ENCODE data around the gene UBTD1. TPM values are rescaled to one million over a fixed set of nuclear protein-coding genes. Genes with fewer than 3 reads are reported as not detected.

UBTD1 gene
- total RNA-seq, 1 experiment from 2014 or later, result 19.0 TPM

GRCh38 chr10:97503406-97503805, 4.7 kb downstream of the UBTD1 start:
- Histone ChIP-seq H4K5ac (ENCODE audit: insufficient read length, low read depth, low read length) (no peak overlapping the region), H3K27ac (ENCODE audit: insufficient read length, low read depth, low read length) (no peak overlapping the region), H3K4me1 (ENCODE audit: insufficient read depth, low read length) (no peaks in the 10 kb centered on the region), H3K23me2 (ENCODE audit: insufficient read length, low read depth, low read length, poor library complexity, severe bottlenecking) (peaks cover 7% of the 10 kb centered on the region), H3K14ac (ENCODE audit: insufficient read depth, low read length) (no peak overlapping the region), H2BK20ac (ENCODE audit: low read depth, low read length, poor library complexity, severe bottlenecking) (no peak overlapping the region), H2AK5ac (ENCODE audit: insufficient read length, low read length) (no peak overlapping the region), H3K27me3 (ENCODE audit: insufficient read depth, low read length) (peaks cover 9% of the 10 kb centered on the region; the same call in 1 of the 2 replicates), H3K79me1 (ENCODE audit: insufficient read depth, low read depth, low read length, poor library complexity, severe bottlenecking) (no peaks in the 10 kb centered on the region), H4K8ac (replicated peaks; ENCODE audit: insufficient read length, low read depth, low read length) (no peak overlapping the region), H2BK12ac (ENCODE audit: insufficient read length, low read depth, low read length) (no peak overlapping the region), H3K9ac (ENCODE audit: extremely low read depth, insufficient read length, low read length) (no peak overlapping the region), H4K91ac (ENCODE audit: insufficient read length, low read depth, low read length) (no peak overlapping the region), H3K79me2 (ENCODE audit: insufficient read depth, low read length) (peaks cover 1% of the 10 kb centered on the region; the same call in 1 of the 2 replicates), H2BK15ac (ENCODE audit: low read depth, low read length) (no peak overlapping the region), H2AFZ (ENCODE audit: low read length) (no peak overlapping the region), H3K56ac (ENCODE audit: insufficient read length, low read depth, low read length) (no peak overlapping the region), H3K4ac (ENCODE audit: low read depth, low read length) (no peak overlapping the region), H3K23ac (ENCODE audit: insufficient read length, low read depth, low read length) (no peak overlapping the region), H3T11ph (ENCODE audit: low read length) (no peak overlapping the region), H3K18ac (ENCODE audit: insufficient read length, low read depth, low read length) (no peak overlapping the region), H4K20me1 (ENCODE audit: control insufficient read depth, insufficient read depth, insufficient read length) (no peaks in the 10 kb centered on the region), H3K4me2 (ENCODE audit: insufficient read depth, insufficient read length, low read length) (no peak overlapping the region), H2BK120ac (ENCODE audit: low read depth, low read length, poor library complexity, severe bottlenecking) (no peak overlapping the region), H2BK5ac (ENCODE audit: insufficient read length, low read length) (no peak overlapping the region), H3K9me3 (ENCODE audit: control insufficient read depth, low read depth, low read length) (no peaks in the 10 kb centered on the region)
- Mint-ChIP-seq H3K27me3 (ENCODE audit: low read depth) (peaks cover 23% of the 10 kb centered on the region), H3K36me3 (ENCODE audit: insufficient read depth in 1 of 3, low read depth in 3 of 3) (no peaks in the 10 kb centered on the region; a peak in 2 of 7 replicates), H3K4me3 (no peak overlapping the region), H3K9me3 (no peaks in the 10 kb centered on the region), H3K4me1 (peaks cover 17 to 23% of the 10 kb centered on the region in 2 experiments), H3K27ac (no peak overlapping the region; a peak in 1 of 7 replicates)
- TF ChIP-seq CTCF (conservative IDR thresholded peaks at IDR 0.05), result no peak
- no CpG with 5 or more reads among the region's 3 CpGs for WGBS (ENCODE audit: extremely low coverage, insufficient read length, low lambda C conversion rate)
- no peak for DNase-seq
